DOHH2 (cell line): ENCODE measurements around the gene RNF112.

ENCODE experiments used
- H3F3A ChIP-seq: fragments of 200-600 bp; sonication (generic), shearing (Covaris generic); 2 replicates; pipeline ENCODE4 v1.6.0; 2016; ENCODE audit warnings: antibody characterized with exemption, mild to moderate bottlenecking; ENCODE audit not compliant: control insufficient read depth, insufficient read depth
- H3K27ac ChIP-seq: fragments of 200-600 bp; sonication (generic); 2 replicates; pipeline ENCODE4 v1.5.1; 2014; ENCODE audit warnings: low read depth, mild to moderate bottlenecking, low read length, moderate library complexity
- H3K27me3 ChIP-seq: fragments of 200-600 bp; sonication (generic); 2 replicates; pipeline ENCODE4 v1.6.1; 2014; ENCODE audit warnings: mild to moderate bottlenecking, low read length, mixed read lengths; ENCODE audit not compliant: control insufficient read depth
- H3K36me3 ChIP-seq: fragments of 200-600 bp; sonication (generic); 2 replicates; pipeline ENCODE4 v1.6.1; 2014; ENCODE audit warnings: mild to moderate bottlenecking, low read length, moderate library complexity, mixed read lengths; ENCODE audit not compliant: control insufficient read depth
- H3K4me1 ChIP-seq: fragments of 200-600 bp; sonication (generic); 2 replicates; pipeline ENCODE4 v1.6.1; 2014; ENCODE audit warnings: mild to moderate bottlenecking, low read length, mixed read lengths; ENCODE audit not compliant: control insufficient read depth
- H3K4me2 ChIP-seq: fragments of 200-600 bp; sonication (generic); 2 replicates; pipeline ENCODE4 v1.6.0; 2014; ENCODE audit warnings: mild to moderate bottlenecking, low read length, moderate library complexity
- H3K4me3 ChIP-seq: fragments of 200-600 bp; sonication (generic); 2 replicates; pipeline ENCODE4 v1.5.1; 2014; ENCODE audit warnings: mild to moderate bottlenecking, low read length, mixed read lengths
- H3K79me2 ChIP-seq: fragments of 200-600 bp; sonication (generic); 2 replicates; pipeline ENCODE4 v1.6.1; 2014; ENCODE audit warnings: mild to moderate bottlenecking, low read length, mixed read lengths; ENCODE audit not compliant: control insufficient read depth
- H3K9me2 ChIP-seq: fragments of 200-600 bp; sonication (generic); replicated peaks from 2 replicates; pipeline ENCODE4 v1.6.1; 2014; ENCODE audit warnings: mild to moderate bottlenecking, low read length, mixed read lengths; ENCODE audit not compliant: control insufficient read depth
- H3K9me3 ChIP-seq: fragments of 200-600 bp; sonication (generic); 2 replicates; pipeline ENCODE4 v1.6.1; 2014; ENCODE audit warnings: antibody characterized with exemption, low read length, mixed read lengths; ENCODE audit not compliant: control insufficient read depth, insufficient read depth
- H4K20me1 ChIP-seq: fragments of 200-600 bp; sonication (generic); 2 replicates; pipeline ENCODE4 v1.6.0; 2014; ENCODE audit warnings: low read depth, mild to moderate bottlenecking, antibody characterized with exemption, low read length, moderate library complexity; ENCODE audit not compliant: control insufficient read depth, insufficient read depth
- EZH2phosphoT487 ChIP-seq: fragments of 200-600 bp; sonication (generic); IDR thresholded peaks from 2 replicates; pipeline ENCODE4 v1.6.1; 2017; ENCODE audit warnings: borderline replicate concordance, mild to moderate bottlenecking, antibody characterized with exemption, low read length, moderate library complexity, mixed read lengths
- TF ChIP-seq, protein P1 (sequence below): fragments of 200-600 bp; sonication (generic); IDR thresholded peaks from one replicate; pipeline ENCODE4 v1.5.1; 2014; ENCODE audit warnings: antibody characterized with exemption, mild to moderate bottlenecking, low read depth, low read length; ENCODE audit not compliant: poor library complexity, severe bottlenecking

RNF112 gene

GRCh38 chr17:19410875-19411620 lies at the start of gene RNF112:
TSS of gene RNF112 (plus strand) at chr17:19411232. CDS start at chr17:19411409, 177 bp downstream.
- H4K20me1 ChIP-seq: no peaks in the 10 kb centered on the region
- no peak within 1 kb of the TSS for H3K4me2 ChIP-seq
- no peak within 1 kb of the TSS for H3K4me3 ChIP-seq
- H3K27ac ChIP-seq: no peak within 1 kb of the TSS
- H3K36me3 ChIP-seq: no peaks in the 10 kb centered on the region
- no peaks in the 10 kb centered on the region for H3K27me3 ChIP-seq
- TF ChIP-seq, protein P1, sequence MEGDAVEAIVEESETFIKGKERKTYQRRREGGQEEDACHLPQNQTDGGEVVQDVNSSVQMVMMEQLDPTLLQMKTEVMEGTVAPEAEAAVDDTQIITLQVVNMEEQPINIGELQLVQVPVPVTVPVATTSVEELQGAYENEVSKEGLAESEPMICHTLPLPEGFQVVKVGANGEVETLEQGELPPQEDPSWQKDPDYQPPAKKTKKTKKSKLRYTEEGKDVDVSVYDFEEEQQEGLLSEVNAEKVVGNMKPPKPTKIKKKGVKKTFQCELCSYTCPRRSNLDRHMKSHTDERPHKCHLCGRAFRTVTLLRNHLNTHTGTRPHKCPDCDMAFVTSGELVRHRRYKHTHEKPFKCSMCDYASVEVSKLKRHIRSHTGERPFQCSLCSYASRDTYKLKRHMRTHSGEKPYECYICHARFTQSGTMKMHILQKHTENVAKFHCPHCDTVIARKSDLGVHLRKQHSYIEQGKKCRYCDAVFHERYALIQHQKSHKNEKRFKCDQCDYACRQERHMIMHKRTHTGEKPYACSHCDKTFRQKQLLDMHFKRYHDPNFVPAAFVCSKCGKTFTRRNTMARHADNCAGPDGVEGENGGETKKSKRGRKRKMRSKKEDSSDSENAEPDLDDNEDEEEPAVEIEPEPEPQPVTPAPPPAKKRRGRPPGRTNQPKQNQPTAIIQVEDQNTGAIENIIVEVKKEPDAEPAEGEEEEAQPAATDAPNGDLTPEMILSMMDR: no peak
- no peak for TF ChIP-seq EZH2phosphoT487
- no peaks in the 10 kb centered on the region for H3K9me3 ChIP-seq
- H3F3A ChIP-seq: no peaks in the 10 kb centered on the region
- H3K79me2 ChIP-seq: no peaks in the 10 kb centered on the region
- H3K9me2 ChIP-seq: no peaks in the 10 kb centered on the region
- H3K4me1 ChIP-seq: no peaks in the 10 kb centered on the region

GRCh38 chr17:19361326-19361725 lies 49.7 kb upstream of the RNF112 start:
- Histone ChIP-seq H3K4me3 (no peak overlapping the region), H3K27ac (no peak overlapping the region), H3K79me2 (no peaks in the 10 kb centered on the region), H3K9me3 (no peaks in the 10 kb centered on the region), H3K9me2 (no peaks in the 10 kb centered on the region), H4K20me1 (no peaks in the 10 kb centered on the region), H3K4me1 (peaks cover 13% of the 10 kb centered on the region), H3K36me3 (no peaks in the 10 kb centered on the region), H3K4me2 (no peak overlapping the region), H3K27me3 (peaks cover 12% of the 10 kb centered on the region), H3F3A (no peaks in the 10 kb centered on the region)
- TF ChIP-seq, protein P1: no peak
- no peak for TF ChIP-seq EZH2phosphoT487

DNA sequence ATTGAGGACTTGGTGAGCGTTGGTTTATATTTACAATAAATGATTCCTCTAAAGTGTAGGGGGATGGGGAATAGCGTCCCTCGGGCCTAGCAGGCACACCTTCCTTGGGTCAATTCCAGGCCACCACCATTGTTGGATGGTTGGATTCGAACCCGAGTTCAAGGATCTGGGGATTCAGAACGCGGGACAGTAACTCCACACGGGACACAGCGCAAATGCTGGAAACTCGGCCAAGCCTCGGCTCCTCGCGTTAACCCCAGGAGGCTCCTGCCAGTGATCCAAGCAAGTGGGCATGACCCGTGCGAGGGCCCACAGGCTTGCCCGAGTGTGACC lies 49.1 kb upstream of the RNF112 start:
- no peaks in the 10 kb centered on the region for H3K36me3 ChIP-seq
- TF ChIP-seq, protein P1: no peak
- TF ChIP-seq EZH2phosphoT487: no peak
- H3K4me3 ChIP-seq: peak overlapping the region; percentile 89
- peak overlapping the region; percentile 71 for H3K4me2 ChIP-seq
- no peaks in the 10 kb centered on the region for H4K20me1 ChIP-seq
- no peaks in the 10 kb centered on the region for H3K9me3 ChIP-seq
- H3K9me2 ChIP-seq: no peaks in the 10 kb centered on the region
- H3F3A ChIP-seq: no peaks in the 10 kb centered on the region
- no peak overlapping the region for H3K27ac ChIP-seq
- no peaks in the 10 kb centered on the region for H3K79me2 ChIP-seq
- peaks cover 13% of the 10 kb centered on the region for H3K4me1 ChIP-seq
- H3K27me3 ChIP-seq: peaks cover 12% of the 10 kb centered on the region
